HG03066 (cell line): ENCODE data around the gene FAM181A.
A peak's percentile ranks its signal among the peaks of the same experiment; 100 is the strongest.

Source experiments
- ATAC-seq: cut with Tn5 transposase; IDR thresholded peaks from one replicate; pipeline ENCODE4 v1.9.1; 2021; ENCODE audit warnings: low read depth; ENCODE audit not compliant: unreplicated experiment

Gene FAM181A

GRCh38 chr14:93903342-93904184 is 23.6 kb upstream of the FAM181A start:
- no peak for ATAC-seq

GRCh38 chr14:93905623-93906022 is 21.5 kb upstream of the FAM181A start:
- no peak for ATAC-seq

- peak; percentile 63 for ATAC-seq
Measured at GRCh38 chr14:93906341-93907329, 20.5 kb upstream of the FAM181A start.

DNA sequence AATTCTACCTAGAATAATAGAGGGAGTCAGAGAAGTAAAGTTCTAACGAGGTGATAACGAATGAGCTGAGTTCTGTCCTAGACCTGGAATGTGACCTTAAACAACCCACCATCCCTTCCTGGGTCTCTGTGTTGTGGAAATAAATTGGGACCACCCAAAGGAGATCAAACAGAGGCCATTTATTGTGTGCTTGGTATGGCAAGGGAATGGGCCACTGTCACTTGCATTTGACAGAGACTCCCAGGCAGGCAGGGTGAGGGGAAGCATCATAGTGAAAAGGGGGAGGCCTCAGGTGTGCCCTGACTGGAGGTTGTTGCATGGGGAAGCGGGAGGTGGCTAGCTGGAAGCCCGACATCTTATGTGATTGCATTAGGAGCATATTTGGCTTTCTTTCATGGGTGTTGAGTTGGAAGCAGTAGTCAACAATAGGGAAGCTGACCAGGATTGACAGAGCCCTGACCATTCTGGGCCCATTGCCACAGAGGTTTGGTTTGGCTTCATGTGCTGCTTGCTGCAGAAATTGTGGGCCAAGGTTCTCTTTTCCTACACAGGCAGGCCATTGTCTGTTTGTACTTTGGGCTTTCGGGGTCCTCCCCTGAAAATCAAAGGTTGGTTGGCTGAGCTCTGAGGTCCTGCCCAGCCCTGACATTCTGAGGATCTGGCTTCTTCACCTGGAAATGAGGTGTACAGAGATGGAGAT is 17.6 kb upstream of the FAM181A start:
- ATAC-seq = no peak

DNA sequence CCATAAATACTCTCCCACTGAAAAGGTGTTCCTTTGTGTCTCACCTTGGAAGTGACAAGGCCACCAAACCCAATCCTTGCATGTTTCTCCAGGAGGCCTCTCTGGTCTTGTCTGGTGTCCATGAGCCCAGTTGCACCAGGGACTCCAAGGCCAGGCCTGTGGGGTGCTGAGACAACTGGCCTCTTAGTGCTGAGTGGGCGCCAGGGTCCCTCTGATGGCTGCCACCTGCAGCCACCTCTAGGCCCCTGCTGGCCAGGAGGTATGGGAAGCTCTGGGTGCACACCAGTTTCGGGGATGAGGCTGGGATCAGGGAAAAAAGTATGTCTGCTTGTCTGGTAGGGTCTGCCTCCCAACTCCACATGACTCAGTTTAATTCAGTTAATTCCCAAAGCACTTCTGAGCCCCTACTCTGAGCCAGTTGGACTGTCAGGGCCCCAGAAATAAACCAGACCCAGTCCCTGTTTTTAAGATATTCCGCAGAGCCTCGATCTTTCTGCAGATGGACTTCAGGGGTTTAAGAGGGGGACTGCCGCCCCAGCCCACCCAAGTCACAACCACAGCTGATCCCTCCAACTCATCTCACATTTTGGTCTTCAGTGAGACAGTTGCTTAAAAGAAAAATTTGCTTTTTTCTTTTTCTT is 15.0 kb upstream of the FAM181A start:
- no peak for ATAC-seq

- ATAC-seq = no peak
Measured at GRCh38 chr14:93912782-93913181, 14.4 kb upstream of the FAM181A start.

GRCh38 chr14:93914278-93914677 is 12.9 kb upstream of the FAM181A start:
- no peak for ATAC-seq

GRCh38 chr14:93915070-93915705 is 12.0 kb upstream of the FAM181A start:
- ATAC-seq = no peak

GRCh38 chr14:93915800-93916199 is 11.3 kb upstream of the FAM181A start:
- ATAC-seq = no peak

DNA sequence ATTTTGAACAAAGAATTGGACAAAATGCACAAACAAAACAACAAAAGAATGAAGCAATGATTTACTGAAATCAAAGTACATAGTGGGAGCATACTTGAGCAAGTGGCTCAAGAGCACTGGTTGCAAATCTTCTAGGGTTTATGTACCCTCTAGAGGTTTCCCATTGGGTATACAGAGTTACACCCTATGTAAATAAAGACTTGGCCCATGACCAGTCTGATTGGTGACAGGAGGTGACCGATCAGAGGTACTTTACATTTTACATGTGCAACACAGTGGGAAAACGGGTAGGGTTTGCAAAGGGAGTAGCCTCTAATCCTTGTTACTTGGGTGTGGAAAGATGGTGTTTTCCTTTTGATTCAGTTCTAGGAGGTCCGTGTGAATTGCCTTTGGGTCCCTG is 10.6 kb upstream of the FAM181A start:
- ATAC-seq = no peak

- no peak for ATAC-seq
Measured at GRCh38 chr14:93917141-93917540, 10.0 kb upstream of the FAM181A start.

GRCh38 chr14:93921001-93921806 is 5.9 kb upstream of the FAM181A start:
- ATAC-seq = no peak

DNA sequence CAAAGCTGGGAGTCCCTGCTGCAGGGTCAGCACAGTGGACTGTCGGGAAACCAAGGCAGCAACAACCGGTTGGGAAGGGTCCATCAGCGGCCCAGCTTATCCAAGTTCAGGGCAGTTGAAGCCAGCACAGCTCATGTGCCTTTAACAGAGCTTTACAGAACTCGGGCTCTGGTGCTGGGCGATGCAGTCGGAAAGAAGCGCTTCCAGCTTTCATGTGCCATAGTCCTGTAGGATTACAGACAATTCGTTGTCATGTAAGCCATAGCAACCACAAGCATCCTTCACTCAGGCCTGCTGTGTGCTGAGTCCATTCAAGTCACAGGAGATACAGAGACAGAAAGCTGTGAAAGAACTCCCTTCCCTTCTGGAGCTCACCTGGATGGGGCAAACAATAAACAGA is 3.5 kb upstream of the FAM181A start:
- no peak for ATAC-seq

- no peak for ATAC-seq
Measured at GRCh38 chr14:93924592-93925355, 2.4 kb upstream of the FAM181A start.

DNA sequence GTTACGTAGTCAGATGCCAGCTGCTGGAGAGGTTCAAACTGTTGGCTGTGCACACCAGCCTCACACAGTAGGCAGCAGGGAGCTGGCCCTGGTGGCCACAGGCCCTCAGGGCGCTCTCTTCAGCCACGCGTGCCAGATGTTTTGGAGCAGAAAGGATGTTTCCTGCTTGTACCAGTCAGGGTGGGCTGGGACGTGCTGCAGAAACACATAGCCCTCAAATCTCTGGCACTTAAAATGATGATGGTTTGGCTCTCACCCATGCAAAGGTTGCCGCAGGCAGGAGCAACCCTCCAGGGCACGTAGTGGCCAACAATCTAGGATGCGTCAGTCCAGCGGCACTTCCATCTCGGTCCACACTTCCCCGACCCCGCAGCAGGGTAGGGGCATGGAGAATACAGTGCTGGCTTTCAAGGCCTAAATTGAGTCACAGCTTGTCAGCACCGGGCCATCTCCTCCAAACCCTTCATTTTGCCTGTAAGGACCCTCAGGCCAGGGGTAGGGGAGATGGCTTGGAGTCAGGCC is 1.7 kb upstream of the FAM181A start:
- ATAC-seq = no peak

DNA sequence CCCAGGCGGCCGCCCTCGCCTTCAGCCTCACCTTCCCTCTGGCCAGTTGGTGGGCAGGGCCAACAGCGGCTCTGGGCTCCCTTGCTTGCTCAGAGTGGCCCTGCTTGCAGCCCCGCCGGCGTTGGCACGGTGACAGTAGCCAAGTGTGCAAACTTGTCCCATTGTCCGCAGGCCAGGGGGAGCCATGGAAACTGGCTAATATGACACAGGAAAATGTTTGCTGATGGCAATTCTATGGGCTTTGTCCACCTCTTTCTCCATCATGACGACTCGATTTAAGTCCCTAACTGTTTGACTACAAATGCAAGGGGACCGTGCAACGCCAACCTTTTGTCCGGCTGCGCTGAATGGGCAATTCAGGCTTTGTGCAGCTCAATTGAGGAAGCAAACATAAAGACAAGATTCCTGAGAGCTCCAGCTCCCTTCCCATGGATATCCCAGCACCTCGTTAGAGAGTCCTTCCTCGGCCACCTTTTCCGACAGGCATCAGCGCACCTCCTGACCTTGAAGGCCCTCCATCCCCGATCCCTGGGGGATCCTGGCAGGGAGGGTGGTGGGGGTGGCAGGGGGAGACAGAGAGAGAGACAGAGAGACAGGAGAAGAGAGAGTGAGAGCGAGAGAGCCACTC is 785 bp upstream of the FAM181A start:
- ATAC-seq = no peak

GRCh38 chr14:93927800-93928145 is 629 bp downstream of the FAM181A start:
- no peak for ATAC-seq
